VCaP (cell line): ENCODE measurements around the gene FCGR3B.
"Not testable (repeated sequence)": the region's sequence is repeated elsewhere in the genome, so short reads cannot be mapped to it uniquely, and the experiment has no call there.

ENCODE experiments used
- H3K27ac ChIP-seq: fragments of 450-650 bp; 2 replicates; pipeline ENCODE4 v1.5.1; 2017

The FCGR3B gene

DNA sequence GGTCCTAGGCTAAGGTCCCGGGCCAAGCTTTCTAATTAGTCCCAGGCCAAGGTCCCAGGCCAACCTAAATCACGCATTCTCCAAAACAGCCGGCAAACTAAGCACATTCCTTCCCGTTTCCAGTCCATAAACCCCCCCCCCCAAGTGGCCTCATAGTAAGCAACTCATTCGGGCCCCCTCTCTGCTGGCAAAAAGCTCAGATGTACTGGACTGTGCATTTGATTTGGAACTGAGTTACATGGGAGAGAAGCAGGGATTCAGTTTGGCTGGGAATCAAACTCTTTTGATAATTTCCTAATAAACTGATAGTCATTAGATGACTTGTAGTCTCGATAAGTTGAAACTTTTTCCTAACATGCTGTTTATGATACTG is 17.8 kb downstream of the FCGR3B start:
- H3K27ac ChIP-seq, result not testable (repeated sequence)

DNA sequence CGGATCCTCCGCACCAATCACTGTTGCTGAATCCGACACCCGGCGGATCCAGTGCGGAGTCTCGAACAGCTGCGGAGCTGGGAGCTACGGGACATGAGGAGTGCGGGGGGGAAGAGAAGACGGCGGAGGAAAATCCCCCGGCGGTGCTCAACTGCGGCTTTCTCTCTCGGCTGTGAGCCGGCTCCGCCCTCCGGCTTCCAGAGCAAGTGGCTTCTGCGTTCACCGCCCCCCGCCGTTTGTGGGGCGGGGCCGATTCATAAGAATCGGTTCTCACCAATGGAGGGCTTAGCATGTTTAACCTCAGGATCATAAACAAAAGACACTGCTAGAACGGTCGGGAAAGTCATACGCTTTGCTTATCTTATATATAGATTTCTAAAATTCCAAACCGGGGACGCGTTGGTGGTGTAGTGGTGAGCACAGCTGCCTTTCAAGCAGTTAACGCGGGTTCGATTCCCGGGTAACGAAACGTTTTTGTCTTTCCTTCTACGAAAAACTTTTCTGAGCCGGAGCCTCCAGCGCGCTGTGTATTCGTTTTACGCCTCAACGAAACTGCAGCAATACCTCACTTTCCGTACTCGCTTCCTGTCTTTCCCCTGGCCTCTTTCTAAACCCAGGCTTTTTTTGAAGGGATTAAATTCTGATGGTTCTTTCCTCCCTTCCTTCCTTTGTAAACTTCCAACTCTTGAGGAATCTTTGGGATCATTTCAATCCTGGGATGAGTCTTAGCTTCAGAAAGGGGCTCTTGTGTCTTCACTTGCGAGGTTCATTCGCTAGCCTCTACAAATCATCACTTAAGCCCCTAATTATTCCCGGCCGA is 18.4 kb downstream of the FCGR3B start:
- H3K27ac ChIP-seq, result not testable (repeated sequence)

DNA sequence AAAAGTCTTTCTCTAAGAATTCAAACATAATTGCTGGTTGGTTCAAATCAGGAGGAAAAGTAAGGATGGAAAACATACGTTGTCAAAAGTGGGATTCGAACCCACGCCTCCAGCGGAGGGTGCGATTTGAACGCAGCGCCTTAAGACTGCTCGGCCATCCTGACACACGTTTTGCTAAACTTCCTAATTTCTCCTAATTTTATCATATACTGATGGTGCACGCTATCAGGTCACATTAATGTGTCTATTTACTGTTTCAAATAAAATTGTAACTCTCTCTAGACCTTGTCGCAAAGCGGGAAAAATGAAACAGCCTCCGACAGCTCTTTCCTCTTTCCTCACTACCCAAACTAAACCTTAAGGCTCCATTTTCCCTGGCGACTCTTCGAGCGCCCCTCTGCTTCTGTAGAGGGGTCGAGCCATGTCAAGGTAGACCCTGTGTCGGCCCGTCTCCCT is 19.1 kb downstream of the FCGR3B start:
- H3K27ac ChIP-seq, result not testable (repeated sequence)

DNA sequence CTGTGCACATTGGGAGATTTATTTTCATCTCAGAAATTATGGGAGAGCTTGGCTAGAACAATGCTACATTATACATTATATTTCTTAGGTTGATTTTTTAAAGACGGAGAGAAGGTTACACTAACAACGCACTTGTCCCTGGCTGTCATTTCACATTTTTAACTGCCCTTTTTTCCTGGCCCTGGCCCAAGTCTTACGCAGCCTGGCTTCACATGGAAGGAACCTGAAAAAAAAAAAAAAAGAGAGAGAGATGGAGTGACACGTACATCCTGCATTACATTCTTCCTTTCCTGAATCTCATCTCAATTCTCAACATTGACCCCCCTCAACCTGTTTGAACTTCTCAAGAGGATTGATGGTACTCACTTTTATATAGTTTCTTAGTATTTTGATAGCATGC is 20.8 kb downstream of the FCGR3B start:
- not testable (repeated sequence) for H3K27ac ChIP-seq

DNA sequence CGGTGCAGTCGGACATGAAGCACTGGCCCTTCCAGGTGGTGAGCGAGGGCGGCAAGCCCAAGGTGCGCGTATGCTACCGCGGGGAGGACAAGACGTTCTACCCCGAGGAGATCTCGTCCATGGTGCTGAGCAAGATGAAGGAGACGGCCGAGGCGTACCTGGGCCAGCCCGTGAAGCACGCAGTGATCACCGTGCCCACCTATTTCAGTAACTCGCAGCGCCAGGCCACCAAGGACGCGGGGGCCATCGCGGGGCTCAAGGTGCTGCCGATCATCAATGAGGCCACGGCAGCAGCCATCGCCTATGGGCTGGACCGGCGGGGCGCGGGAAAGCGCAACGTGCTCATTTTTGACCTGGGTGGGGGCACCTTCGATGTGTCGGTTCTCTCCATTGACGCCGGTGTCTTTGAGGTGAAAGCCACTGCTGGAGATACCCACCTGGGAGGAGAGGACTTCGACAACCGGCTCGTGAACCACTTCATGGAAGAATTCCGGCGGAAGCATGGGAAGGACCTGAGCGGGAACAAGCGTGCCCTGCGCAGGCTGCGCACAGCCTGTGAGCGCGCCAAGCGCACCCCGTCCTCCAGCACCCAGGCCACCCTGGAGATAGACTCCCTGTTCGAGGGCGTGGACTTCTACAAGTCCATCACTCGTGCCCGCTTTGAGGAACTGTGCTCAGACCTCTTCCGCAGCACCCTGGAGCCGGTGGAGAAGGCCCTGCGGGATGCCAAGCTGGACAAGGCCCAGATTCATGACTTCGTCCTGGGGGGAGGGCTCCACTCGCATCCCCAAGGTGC is 24.2 kb downstream of the FCGR3B start:
- H3K27ac ChIP-seq, result not testable (repeated sequence)

DNA sequence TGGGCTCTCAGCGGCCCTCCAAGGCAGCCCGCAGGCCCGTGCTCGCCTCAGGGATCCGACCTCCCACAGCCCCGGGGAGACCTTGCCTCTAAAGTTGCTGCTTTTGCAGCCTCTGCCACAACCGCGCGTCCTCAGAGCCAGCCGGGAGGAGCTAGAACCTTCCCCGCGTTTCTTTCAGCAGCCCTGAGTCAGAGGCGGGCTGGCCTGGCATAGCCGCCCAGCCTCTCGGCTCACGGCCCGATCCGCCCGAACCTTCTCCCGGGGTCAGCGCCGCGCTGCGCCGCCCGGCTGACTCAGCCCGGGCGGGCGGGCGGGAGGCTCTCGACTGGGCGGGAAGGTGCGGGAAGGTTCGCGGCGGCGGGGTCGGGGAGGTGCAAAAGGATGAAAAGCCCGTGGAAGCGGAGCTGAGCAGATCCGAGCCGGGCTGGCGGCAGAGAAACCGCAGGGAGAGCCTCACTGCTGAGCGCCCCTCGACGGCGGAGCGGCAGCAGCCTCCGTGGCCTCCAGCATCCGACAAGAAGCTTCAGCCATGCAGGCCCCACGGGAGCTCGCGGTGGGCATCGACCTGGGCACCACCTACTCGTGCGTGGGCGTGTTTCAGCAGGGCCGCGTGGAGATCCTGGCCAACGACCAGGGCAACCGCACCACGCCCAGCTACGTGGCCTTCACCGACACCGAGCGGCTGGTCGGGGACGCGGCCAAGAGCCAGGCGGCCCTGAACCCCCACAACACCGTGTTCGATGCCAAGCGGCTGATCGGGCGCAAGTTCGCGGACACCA is 25.0 kb downstream of the FCGR3B start:
- not testable (repeated sequence) for H3K27ac ChIP-seq

DNA sequence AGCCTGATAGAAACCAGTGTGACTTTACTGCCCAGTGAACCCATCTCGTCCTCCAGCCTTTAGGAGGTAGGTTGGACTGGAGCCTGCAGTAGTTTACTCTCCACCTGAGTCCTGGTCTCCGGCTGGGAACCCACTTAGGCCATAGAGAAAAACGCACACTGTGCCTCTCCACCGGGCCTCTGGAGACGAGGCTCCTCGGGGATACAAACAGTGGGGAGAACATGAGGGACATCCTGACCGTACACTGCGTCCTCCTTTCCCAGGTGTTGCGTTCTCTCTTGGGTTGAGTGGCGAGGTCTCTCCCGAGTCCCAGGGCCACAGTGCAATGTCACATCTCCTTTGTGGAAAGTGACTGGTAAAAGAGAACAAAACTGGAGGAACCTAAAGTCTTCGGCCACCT is 26.0 kb downstream of the FCGR3B start:
- not testable (repeated sequence) for H3K27ac ChIP-seq

DNA sequence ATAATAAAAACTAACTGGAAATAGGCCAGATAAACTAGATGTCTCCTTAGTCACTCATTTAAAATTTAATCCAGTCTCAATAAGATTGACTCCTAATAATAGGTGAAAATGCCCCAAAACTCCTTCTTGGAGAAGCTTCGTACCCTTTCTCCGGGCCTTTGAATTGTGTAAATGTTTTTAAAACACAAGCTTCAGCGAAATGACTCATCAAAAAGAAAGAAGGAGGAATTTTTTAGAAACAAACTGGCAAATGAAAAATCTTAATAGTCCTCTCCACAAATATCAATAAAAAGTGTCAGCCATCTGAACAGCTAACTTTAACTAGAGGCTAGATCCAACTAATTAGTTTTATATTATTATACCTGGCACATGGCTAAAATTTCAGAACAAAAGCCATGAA is 33.9 kb downstream of the FCGR3B start:
- H3K27ac ChIP-seq, result not testable (repeated sequence)

DNA sequence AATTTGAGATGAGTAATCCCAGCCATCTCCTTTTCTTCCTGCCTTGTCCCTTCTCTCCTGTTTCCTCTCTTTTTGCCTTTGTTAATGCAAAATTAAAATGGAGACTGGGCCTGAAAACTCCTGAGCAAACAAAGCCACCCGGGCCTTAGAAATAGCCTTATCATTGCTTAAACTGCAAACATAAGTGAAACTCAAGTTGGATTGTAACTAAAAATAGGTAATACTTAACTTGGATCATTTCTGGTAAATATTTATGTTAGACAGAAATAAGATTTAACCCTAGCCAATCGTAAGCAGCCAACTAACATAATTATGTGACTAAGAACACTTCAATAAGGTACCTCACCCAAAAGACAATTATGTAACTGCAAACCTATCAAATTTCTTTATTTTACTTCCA is 35.4 kb downstream of the FCGR3B start:
- not testable (repeated sequence) for H3K27ac ChIP-seq

DNA sequence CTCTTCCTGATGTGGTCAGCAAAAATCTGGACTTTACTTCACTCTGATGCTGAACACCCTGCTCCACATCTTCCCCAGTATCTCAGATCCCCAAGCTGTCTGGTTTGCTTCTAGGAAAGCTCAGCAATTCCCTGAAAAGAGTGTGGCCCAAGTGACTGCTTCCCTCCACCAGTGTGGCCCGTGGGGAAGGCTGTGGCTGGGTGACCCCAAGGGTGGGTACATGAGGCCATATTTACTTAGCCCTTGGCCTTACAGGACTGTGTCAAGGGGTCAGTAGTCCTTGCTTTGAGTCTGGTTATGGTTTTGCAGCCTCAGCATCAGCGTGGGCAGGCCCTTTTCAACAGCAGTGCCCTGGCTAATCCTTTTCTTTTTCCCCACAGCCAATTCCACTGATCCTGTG is 35.8 kb downstream of the FCGR3B start:
- H3K27ac ChIP-seq, result not testable (repeated sequence)

DNA sequence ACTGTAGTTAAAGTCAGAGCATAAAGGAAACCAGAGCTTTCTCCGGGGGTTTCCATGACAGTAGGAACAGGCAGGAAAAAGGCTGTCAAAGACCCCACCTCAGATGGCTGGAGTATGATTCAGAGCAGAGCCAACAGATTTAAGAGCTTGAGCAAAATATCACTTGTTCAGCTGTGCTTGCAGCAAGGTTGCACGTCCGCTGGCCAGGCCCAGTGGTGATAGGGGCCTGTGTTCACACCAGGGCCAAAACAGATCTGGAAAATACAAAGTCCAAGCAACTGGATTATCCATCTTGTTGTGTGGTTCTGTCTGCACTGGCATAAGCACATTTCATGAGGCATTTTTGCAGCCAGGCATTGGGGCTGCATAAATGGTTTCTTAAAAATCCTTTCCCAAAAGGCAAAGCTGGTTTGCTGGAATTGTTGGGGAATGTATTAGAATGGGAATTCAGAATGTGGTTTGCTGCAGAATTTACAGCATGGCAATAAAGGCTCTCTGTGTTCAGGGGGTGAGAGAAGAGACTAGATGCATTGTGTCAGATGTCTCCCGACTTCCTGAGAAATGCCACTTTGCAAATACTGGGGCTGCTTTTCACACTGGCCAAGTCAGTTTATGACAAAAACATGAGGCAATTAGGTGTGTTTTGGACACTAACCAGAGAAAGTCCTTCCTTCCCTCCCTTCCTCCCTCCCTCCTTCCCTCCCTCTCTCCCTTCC is 36.5 kb downstream of the FCGR3B start:
- not testable (repeated sequence) for H3K27ac ChIP-seq

DNA sequence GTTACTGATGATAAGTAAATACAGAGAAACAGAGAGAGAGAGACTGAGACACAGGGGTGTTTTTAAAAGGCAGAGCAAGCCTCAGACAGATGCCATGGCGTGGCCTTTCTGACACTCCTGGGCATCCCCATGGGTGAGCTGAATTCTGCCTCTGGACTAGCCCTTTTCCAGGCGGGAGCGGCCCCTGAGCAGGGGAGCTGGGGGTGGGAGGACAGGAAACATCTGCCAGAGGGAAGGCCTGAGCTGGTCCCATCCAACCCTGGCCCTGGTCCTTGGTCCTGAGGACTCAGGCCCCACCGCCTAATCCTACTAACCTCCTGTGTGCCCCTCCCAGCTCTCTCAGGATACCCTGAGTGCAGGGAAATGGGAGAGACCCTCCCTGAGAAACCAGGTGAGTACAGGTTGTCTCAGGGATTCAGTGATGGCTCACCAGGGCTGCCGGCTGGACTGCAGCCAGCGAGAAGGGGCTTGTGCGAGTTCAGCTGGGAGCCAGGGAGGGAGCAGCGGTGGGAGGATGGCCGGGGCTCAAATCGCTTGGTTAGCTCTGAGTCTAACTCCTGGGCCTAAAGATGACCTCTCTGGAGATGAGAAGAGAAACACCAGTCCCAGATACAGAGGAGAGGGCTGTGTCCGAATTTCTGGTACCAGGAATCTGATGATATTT is 37.8 kb downstream of the FCGR3B start:
- not testable (repeated sequence) for H3K27ac ChIP-seq

DNA sequence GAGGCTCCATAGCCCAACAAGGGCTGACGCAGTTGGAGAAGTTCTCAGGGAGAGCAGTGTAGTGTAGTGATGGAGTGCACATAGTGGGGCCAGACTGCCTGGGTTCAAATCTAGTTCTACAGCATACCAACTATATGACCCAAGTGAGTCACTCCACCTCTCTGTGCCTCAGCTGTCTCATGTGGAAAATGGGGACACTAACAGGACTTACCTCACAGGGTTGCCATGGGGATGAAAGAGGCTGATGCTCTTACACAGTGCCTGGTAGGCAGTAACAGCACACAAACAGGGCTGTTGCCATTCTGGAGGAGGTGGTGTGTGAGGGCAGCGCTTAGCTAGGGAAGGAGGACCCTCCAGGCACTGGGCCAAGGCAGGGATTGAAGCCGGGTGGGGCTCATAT is 38.4 kb downstream of the FCGR3B start:
- H3K27ac ChIP-seq, result not testable (repeated sequence)

DNA sequence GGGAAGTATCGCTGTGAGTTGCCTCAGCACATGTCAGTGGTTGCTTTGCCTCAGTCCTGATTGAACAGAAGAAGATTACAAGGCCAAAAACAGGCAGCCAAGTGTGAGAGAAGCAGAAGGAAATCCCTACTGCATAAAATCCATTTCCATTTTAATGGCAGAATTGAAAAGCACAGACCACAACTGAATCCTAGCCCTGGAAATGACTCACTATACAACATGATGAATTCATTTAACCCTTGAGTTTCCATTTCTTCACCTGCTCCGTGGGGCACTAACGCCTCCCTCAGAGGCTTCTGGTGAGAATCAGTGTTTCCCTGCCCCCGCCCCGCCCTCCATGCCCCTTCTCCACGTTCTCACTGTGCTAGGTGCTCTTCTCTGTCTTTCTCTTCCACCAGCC is 41.1 kb downstream of the FCGR3B start:
- not testable (repeated sequence) for H3K27ac ChIP-seq

DNA sequence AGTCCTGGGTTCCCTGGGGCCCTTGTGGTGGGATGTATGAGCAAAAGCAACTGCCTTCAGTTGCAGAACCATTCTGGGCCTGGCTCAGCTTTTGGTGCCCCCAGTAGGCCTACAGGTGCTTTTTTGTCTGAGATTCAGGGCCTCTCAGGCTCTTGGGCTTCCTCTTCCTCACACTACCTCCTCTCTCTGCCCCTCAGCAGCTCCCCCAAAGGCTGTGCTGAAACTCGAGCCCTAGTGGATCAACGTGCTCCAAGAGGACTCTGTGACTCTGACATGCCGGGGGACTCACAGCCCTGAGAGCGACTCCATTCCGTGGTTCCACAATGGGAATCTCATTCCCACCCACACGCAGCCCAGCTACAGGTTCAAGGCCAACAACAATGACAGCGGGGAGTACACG is 41.6 kb downstream of the FCGR3B start:
- H3K27ac ChIP-seq, result not testable (repeated sequence)

DNA sequence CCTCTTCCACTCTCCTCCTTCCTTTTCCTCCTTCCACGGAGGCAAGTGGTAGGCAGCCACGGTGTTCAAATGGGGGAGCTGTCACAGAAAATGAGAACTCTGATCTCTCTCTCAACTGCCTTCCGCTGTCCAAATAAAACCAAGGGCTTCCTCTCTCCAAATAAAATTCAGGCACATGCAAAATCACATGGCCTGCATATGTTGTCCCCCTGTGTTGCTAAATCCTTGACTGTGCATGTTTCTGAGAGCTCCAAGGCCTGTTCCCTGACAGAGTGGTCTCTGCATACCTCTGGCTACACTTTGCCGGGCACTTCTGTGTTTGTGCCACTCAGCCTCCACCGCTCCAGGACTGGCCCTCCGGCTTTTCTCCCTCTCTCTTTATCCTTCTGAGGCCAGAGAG is 42.4 kb downstream of the FCGR3B start:
- H3K27ac ChIP-seq, result not testable (repeated sequence)

DNA sequence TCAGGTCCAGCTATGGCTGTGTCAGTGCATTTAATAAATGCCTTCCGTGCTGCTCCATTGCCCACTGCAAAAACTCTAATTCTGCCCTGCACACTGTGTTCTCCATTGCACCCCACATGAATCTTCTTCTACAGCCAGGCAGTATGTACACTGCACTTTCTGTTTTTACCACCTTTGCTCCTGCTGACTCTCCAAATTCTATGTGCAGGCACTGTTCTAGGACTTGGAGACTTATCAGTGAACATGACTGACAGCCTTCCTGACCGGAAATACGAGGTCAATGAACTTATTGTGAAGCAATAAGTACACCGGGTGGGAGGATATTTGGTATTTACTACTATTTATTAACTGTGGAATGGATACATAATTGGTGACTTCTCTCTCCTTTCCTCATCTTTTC is 48.1 kb downstream of the FCGR3B start:
- H3K27ac ChIP-seq, result not testable (repeated sequence)

DNA sequence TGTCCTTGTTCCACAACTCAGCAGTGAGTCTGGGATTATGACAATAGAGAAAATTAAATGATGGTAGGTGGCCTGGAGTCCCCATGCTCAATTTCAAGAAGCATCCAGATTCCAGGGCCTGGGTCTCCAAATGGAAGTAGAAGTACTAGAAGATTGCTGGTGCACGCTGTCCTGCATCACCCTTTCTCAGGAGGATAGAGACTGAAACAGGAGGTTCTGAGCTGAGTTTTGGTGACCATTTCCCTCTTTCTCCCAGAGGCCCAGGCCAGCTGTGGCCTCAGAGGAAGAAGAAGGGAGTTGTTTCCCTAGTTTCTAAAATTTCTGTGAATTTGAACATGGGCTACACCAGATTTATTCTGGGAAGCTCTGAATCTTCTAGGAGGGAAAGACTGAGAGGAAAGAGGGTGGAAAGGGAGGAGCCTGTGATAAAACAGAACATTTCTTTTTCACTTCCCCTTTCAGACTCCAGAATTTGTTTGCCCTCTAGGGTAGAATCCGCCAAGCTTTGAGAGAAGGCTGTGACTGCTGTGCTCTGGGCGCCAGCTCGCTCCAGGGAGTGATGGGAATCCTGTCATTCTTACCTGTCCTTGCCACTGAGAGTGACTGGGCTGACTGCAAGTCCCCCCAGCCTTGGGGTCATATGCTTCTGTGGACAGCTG is 50.0 kb downstream of the FCGR3B start:
- H3K27ac ChIP-seq, result not testable (repeated sequence)

DNA sequence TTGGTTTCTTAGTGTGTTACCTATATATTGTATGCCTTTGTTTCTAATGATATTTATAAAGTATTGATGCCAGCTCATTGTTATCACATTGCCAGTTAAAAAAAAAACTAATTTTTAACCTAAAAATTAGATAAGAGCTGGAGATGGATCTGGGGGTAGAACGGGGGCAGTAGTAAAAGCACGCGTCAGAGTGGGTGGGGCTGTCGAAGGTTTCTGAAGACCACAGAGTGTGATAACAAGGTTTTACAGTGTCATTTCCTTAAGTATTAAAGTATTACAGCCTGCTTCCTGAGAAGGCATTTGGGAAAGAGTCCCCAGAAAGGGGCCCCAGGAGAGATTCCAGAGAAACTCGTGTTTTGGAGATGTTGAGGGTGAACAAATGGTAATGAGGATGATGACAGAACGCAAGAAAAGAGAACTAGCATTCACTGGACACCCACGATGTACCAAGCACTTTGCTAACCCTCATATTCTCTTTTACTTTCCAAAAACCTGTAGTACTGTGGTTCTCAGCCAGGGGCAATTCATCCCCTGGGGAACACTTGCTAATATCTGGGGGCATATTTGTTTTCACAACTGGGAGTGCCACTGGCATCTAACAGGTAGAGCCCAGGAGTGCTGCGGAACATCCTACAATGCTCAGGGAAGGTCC is 51.0 kb downstream of the FCGR3B start:
- not testable (repeated sequence) for H3K27ac ChIP-seq

DNA sequence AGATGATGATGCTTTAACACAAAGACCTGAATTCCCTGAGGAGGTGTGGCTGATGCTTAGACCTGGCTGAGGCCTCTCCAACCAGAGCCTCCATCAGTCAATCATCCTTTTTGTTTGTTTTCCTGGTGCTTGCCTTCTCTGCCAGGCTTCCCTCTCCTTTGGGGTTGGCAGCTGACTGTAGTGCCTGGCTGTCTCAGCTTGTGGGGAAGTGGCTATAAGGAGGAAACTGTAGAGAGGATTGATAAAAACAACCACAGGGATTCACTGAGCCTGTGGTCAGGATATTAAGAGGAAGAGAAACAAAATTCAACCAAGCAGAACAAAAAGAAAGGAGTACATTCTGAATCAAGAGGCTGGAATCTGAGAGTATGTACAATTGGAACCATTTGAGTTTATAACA is 54.3 kb downstream of the FCGR3B start:
- not testable (repeated sequence) for H3K27ac ChIP-seq
